Neutrophil (primary cell): ENCODE data around the gene TPPP.

ENCODE experiments used
- H3K27ac ChIP-seq: fragments of 200-600 bp; sonication (generic); 2 replicates; pipeline ENCODE4 v1.5.1; 2016; ENCODE audit warnings: mild to moderate bottlenecking, moderate library complexity
- H3K27me3 ChIP-seq: fragments of 200-600 bp; sonication (generic); 2 replicates; pipeline ENCODE4 v1.6.0; 2016; ENCODE audit warnings: mild to moderate bottlenecking
- H3K36me3 ChIP-seq: fragments of 200-600 bp; sonication (generic); 2 replicates; pipeline ENCODE4 v1.5.1; 2017
- H3K4me1 ChIP-seq, 2 experiments: fragments of 200-600 bp in 1 of 2; sonication (generic) in 1 of 2; 1 replicate in 1 of 2; 2 replicates in 1 of 2; pipeline versions ENCODE4 v1.5.1 to v1.6.1; 2013 to 2016; ENCODE audit warnings: low read depth in 1 of 2, low read length in 1 of 2, mild to moderate bottlenecking in 1 of 2, moderate library complexity in 1 of 2; ENCODE audit not compliant: control insufficient read depth in 1 of 2, insufficient read depth in 1 of 2
- H3K4me3 ChIP-seq, 2 experiments: fragments of 200-600 bp in 1 of 2; sonication (generic) in 1 of 2; 1 replicate in 1 of 2; 2 replicates in 1 of 2; pipeline ENCODE4 v1.5.1; 2013 to 2016; ENCODE audit warnings: low read depth in 1 of 2, low read length in 1 of 2, mild to moderate bottlenecking in 1 of 2, moderate library complexity in 1 of 2
- H3K9me3 ChIP-seq: fragments of 200-600 bp; sonication (generic); 2 replicates; pipeline ENCODE4 v1.5.1; 2016
- CTCF ChIP-seq: fragments of 200-600 bp; sonication (generic); IDR thresholded peaks from 2 replicates; pipeline ENCODE4 v1.5.1; 2016; ENCODE audit warnings: antibody characterized with exemption

Gene TPPP

GRCh38 chr5:665956-666711 is 27.0 kb downstream of the TPPP start:
- H3K36me3 ChIP-seq: peaks cover 38% of the 10 kb centered on the region
- no peak for TF ChIP-seq CTCF
- H3K27ac ChIP-seq: no peak overlapping the region
- H3K27me3 ChIP-seq: peaks cover 8% of the 10 kb centered on the region
- no peak overlapping the region for H3K4me3 ChIP-seq
- no peaks in the 10 kb centered on the region for H3K4me1 ChIP-seq
- no peaks in the 10 kb centered on the region for H3K9me3 ChIP-seq

- Histone ChIP-seq H3K27ac (no peak overlapping the region), H3K4me1 (no peaks in the 10 kb centered on the region), H3K36me3 (peaks cover 44% of the 10 kb centered on the region), H3K27me3 (peaks cover 2% of the 10 kb centered on the region), H3K9me3 (no peaks in the 10 kb centered on the region), H3K4me3 (no peak overlapping the region)
- TF ChIP-seq CTCF: no peak
Measured at GRCh38 chr5:665541-665955, 27.6 kb downstream of the TPPP start.

- H3K36me3 ChIP-seq: peaks cover 48% of the 10 kb centered on the region
- H3K9me3 ChIP-seq: no peaks in the 10 kb centered on the region
- no peaks in the 10 kb centered on the region for H3K4me1 ChIP-seq
Measured at GRCh38 chr5:664994-665360, 28.2 kb downstream of the TPPP start.

GRCh38 chr5:664343-664993 is 28.7 kb downstream of the TPPP start:
- no peaks in the 10 kb centered on the region for H3K9me3 ChIP-seq
- H3K27me3 ChIP-seq: no peaks in the 10 kb centered on the region
- TF ChIP-seq CTCF: no peak
- no peaks in the 10 kb centered on the region for H3K4me1 ChIP-seq
- H3K36me3 ChIP-seq: peaks cover 48% of the 10 kb centered on the region
- H3K4me3 ChIP-seq: no peak overlapping the region
- no peak overlapping the region for H3K27ac ChIP-seq

More at GRCh38 chr5:664994-665360, 28.2 kb downstream of the TPPP start:
- H3K4me3 ChIP-seq: no peak overlapping the region
- no peak for TF ChIP-seq CTCF
- H3K27ac ChIP-seq: no peak overlapping the region
- H3K27me3 ChIP-seq: no peaks in the 10 kb centered on the region

- H3K27ac ChIP-seq: no peak overlapping the region
- peaks cover 48% of the 10 kb centered on the region for H3K36me3 ChIP-seq
- no peaks in the 10 kb centered on the region for H3K9me3 ChIP-seq
- no peak overlapping the region for H3K4me3 ChIP-seq
- no peaks in the 10 kb centered on the region for H3K27me3 ChIP-seq
- H3K4me1 ChIP-seq: no peaks in the 10 kb centered on the region
- TF ChIP-seq CTCF: no peak
Measured at GRCh38 chr5:663436-664342, 29.5 kb downstream of the TPPP start.
